HG02943 (cell line): ENCODE data around the gene CYP51A1.
A peak's percentile ranks its signal among the peaks of the same experiment; 100 is the strongest.
"Not testable (repeated sequence)": the region's sequence is repeated elsewhere in the genome, so short reads cannot be mapped to it uniquely, and the experiment has no call there.

Source experiments
- ATAC-seq: cut with Tn5 transposase; IDR thresholded peaks from one replicate; pipeline ENCODE4 v1.9.1; 2021; ENCODE audit warnings: mild to moderate bottlenecking, low read depth, moderate library complexity; ENCODE audit not compliant: unreplicated experiment

The CYP51A1 gene

DNA sequence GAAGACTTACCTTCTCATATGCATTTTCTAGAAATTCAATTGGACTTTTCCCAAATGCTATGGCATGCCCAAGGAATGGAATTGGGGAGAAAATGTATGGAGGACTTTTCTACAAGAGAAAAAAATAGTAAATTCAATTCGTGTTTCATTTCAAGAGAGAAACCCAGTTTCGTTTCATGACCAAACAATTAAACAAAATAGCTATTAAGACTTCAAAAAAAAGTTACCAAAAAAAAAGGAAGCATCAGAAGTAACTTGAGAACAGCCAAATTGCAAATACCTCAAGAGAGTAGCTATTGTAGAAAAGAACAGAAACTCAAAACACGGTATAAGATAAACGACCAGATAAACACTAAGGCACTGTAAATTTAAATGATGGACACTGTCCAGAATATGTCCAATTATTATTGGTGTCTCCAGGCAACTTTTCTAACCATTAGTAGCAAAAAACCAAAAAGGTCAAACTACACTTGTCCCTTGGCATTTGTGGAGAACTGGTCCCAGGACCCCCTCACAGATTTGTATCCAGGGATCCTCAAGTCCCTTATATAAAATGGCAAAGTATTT, 2.4 kb downstream of the CYP51A1 start:
- no peak for ATAC-seq

DNA sequence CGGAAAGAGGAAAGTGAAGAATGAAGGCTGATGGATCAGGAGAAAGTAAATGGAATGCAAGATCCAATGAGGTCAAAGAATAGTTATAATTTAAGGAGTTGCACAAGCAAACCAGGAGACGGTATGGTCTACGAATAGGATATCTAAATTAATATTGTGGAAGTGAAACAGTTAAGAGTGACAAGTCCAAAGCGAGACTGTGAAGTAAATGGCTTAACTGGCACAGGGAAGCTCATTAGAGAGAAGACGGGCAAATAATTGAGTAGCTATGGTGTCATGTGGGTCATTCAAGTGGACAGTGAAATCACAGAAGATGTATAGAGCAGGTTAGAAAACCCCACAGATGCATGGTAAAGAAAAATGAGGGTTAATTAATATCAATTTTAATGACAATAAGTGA, 3.2 kb downstream of the CYP51A1 start:
- no peak for ATAC-seq

DNA sequence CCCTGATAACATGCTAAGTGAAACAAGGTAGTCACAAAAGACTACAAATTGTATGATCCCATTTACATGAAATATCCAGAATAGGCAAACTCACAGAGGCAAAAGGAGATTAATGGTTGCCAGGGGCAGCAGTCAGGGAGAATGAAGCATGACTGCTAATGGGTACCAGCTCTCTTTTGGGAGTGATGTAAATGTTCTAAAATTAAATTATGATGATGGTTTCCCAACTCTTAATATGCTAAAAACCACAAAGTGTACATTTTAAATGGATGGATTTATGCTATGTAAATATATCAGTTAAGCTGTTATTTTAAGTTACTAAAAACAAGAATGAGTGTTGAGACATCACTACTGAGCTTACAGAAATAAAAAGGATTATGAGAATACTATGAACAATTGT, 12.6 kb downstream of the CYP51A1 start:
- ATAC-seq, result no peak

DNA sequence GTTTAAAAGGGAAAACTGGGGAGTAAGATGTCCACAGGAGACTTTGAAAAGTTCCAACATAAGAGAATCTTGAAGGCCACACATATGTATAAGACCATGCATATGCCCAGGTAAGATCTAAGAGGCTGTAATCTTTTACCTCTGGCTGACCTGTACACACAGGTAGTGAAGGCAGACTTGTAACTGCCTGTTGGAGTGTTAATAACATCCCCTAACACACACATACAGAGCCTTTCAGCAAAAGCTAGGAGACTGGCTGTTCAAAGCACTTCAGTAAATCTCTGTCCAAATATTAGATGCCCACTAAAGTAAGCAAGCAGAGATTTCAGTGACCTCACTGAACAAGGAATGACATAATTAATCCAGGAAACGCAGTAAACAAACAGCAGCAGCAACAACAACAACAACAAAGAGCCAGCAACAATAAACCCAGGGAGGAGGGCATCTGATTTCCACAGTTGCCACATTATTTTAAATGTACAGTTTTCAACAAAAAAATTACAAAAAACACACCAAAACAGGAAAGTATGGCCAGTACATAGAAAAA, 15.0 kb downstream of the CYP51A1 start:
- no peak for ATAC-seq

DNA sequence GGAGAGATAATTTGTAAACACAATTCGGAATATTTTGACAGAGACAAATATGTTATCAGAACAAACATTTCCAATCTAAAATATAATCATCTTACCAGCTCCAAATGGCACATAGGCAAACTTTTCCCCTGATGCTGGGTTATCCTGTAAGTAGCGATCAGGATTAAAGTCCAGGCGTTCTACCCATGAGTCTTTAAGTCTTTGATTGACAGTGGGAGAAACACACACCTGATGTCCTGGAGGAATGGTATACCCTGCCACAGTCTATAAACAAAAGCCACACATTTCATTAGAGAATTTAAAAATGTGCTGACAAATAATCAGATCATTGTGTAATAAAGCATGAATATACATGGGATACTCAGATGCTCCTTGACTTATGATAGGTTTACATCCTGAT, 17.3 kb downstream of the CYP51A1 start:
- no peak for ATAC-seq

DNA sequence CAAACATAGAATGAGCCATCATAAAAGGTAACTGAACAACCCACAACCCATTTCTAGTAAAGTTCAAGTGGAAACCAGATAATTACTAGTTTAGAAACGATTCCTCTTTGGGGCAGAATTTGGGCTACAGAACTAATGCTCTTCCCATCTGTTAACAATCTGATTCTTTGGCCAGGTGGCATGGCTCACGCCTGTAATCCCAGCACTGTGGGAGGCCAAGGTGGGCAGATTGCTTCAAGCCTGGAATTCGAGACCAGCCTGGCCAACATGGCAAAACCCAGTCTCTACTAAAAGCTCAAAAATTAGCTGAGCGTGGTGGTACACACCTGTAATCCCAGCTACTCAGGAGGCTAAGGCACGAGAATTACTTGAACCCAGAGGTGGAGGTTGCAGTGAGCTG, 18.5 kb downstream of the CYP51A1 start:
- ATAC-seq, result no peak

DNA sequence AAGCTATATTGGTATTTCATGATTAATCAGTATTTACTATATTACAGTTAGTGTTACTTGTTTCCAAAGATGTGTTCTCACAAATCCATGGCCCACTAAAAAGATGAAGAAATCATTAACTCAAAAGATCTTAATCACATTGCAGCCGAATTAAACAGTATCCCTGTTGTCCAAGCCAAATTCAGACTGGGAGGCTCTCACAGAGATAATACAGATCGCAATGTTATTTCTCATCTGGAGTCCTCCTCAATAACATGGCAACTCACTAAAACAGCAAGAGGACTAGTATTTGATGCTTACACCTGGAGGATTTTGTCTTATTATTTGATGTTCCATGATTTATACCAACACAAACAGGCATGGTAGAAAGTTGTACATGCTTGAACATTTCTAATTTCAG, 23.4 kb downstream of the CYP51A1 start:
- no peak for ATAC-seq

DNA sequence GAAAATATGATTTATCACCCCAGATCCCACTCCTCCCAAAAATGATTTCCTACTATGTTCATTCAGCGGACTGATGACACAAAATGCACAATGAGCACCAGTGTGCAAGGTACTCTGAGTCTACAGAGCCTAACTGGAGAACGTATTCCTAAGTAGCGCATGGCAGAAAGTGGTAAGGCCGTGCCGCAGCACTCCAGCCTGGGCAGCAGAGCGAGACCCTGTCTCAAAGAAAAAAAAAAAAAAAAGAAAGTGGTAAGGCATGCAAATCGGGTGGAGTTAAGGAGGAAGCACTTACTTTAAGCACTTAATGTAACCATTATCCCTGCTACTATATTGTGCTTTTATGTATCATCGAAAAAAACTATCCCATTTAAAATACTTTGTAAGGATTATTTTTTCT, 25.5 kb downstream of the CYP51A1 start:
- no peak for ATAC-seq

DNA sequence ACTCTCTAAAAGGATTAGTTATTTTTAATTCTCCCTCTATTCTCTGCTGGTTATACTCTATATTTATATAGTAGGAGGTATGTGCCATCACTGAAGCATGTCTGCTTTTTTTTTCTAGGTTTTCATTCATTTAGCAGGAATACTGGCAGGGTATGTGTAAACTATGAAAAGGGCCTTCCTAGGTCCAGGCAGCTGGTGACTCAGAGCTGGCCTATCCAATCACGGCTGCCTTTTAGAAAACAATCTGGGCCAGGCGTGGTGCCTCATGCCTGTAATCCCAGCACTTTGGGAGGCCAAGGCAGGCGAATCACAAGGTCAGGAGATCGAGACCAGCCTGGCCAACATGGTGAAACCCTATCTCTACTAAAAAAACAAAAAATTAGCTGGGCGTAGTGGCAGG, 31.4 kb downstream of the CYP51A1 start:
- ATAC-seq, result not testable (repeated sequence)

DNA sequence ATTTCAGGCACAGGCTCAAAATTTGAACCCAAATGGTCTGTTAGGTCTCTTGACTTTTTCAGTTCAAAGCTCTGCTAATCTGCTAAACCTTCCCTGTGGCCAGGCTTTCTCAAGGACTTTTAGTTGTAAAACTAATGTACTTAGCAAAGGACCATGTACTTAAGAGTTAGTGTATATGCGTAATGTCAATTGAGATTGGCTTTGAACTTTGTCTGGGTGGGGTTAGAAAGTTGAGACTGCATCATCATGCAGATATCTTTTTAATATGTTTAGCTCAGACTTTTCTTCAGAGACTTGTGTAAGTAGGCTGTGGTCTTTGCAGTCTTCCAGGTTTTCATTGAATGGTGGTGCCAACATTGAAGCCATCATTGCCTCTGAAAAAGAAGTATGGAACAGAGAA, 33.7 kb downstream of the CYP51A1 start:
- ATAC-seq, result no peak

DNA sequence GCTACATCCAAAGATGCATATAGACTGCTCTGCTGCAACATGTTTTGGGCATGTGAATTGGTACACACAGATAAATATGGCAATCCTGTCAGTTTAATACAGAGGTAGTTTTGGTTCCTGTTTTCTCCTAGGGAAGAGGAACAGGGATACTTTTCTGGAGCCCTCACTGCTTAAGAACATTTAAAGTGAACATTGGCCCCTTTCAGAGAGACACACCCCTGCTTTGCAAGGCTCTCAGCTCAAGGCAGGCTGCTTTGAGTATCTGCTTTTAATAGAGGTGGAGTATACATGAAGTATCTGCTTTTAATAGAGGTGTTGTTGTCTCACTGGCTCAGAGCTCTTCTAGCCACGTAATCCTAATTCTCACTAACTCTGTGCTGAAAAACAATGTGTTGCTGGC, 38.9 kb downstream of the CYP51A1 start:
- no peak for ATAC-seq

DNA sequence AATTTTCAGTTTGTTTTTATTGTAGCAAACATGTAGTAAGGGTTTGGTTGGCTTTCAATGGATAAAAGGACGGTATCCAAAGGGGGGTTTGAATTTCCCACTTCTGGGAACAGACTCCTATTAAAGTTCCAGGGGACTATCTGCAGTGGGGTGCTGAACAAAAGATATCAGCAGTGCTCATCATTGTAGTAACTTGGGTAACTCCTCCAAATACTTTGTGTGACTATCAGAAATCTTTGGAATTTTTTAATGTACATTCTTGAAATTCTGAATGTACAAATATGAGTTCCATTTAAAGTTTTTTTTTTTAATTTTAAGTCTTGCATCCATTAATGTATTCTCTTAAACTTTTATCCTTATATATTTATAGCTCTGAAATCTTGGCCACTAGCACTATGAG, 42.1 kb downstream of the CYP51A1 start:
- no peak for ATAC-seq

DNA sequence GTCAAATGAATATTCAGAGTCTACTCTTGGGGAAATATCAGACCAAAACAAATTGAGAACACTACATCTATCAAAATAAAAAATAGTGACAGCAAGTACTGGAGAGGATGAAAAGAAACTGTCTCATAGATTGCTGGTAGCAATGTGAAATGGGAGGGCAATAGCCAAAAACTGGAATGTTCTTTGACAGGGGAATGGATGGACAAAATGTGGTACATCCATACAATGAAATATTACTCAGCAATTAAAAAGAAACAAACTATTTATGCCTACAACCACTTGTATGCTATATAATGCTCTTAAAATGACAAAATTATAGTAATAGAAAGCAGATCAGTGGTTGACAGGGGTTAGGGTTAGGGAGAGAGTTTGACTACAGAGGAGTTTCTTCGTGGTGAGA, 46.0 kb downstream of the CYP51A1 start:
- no peak for ATAC-seq

DNA sequence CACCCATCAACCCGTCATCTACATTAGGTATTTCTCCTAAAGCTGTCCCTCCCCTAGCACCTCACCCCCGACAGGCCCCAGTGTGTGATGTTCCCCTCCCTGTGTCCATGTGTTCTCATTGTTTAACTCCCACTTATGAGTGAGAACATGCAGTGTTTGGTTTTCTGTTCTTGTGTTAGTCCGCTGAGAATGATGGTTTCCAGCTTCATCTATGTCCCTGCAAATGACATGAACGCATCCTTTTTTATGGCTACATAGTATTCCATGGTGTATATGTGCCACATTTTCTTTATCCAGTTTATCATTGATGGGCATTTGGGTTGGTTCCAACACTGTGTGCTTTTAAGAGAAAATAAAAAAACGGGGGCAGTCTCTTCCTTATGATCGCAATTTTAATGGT, 50.4 kb downstream of the CYP51A1 start:
- ATAC-seq, result not testable (repeated sequence)

DNA sequence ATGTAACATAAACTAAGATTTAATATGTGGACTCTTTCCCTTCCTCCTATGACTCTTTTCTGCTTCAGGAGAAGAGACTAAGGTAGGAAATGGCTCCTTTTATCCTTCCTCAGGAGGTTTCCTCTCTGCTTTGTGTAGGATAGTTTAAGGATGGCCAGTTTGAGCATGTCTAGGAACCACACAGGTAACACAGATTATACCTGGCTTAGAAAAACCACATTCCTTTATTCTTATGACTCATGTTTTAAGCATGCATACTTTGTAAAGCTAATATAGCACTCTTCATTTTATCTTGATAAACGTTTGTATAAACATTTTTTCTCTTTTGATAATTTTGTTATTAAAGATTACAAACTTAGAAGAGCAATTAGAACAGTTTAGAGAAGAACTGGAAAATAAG, 57.8 kb downstream of the CYP51A1 start:
- no peak for ATAC-seq

DNA sequence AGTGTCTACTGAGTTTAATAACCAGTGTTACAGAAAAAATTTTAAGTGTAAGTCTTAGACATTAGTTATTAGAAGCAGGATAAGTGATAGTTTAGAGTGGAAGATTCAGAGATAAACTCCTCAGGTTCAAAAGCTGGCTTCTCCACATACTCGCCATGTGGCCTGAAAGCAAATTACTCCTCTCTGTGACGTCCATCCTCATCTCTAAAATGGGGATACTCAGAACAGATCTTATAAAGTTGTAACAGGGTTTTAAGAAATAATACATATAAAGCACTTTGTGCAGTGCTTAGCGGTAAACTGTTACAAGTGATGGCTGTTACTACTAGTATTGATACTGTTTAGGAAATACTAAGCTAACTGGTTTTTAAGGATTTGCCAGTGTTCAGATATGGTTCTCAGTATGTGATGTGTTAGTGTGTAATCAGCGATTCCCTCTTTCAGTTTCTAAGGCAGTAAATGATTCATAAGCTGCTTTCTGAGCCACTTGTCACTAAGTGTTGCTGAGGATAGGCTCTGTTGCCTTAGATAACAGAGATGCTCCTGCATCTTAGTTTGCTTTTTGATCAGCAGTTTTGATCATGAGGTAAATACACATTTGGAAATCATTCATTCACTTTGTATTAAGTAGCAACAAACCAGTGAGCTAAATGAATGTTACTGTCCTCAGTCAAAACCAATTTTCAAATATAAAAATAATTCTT, 58.7 kb downstream of the CYP51A1 start:
- ATAC-seq, result peak; percentile 86

DNA sequence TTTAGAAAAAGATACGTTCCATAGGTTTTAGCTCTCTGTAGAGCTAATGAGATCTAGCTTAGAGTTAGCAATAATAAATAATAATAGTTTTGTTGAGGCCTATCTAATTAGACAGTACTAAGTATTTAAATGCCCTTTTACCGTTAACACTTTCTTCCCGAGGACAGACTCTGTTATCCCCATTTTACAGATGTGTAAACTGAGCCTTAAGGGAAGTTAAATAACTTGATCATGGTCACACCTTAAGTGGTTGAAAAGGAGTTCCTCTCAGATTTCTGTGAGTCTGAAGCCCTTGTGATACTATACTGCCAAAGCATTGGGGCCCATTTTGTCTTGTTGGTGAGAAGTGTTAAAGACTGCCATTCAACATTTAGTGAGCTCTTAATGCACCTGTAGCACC, 61.6 kb downstream of the CYP51A1 start:
- ATAC-seq, result no peak

DNA sequence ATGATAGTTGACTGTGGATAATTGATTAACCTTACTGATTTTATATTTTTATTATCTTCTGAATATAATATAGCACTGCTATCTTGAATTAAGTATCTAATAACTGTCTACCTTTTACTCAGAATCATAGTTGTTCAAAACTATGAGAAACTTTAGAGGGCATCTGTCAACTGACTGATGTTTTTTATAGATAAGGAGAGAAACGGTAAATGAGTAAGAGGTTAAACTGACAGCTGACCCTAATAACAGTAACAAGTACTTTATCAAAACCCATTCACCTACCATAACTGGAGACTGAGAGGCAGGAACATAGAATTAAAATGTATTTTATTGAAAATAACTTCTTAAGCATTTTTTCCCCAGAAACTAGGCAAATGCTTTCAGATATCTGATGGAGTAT, 62.2 kb downstream of the CYP51A1 start:
- no peak for ATAC-seq

DNA sequence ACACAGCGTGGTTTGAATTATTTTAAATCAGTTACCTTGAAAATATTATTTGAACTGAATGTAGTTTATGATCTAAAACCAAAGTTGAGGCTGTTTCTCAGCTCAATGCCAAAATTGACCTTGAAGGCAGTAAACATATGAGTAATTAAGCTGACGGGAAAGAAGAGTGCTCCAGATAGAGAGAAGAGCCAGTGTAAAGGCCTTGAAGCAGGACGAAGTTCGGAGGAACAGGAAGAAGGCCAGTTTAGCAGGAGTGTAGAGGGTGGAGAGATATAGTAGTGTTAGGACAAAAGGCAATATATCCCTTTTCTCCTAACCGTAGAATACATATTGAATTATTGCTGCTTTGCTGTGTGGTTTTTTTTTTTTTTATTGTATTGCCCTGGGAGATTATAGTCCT, 63.2 kb downstream of the CYP51A1 start:
- no peak for ATAC-seq

DNA sequence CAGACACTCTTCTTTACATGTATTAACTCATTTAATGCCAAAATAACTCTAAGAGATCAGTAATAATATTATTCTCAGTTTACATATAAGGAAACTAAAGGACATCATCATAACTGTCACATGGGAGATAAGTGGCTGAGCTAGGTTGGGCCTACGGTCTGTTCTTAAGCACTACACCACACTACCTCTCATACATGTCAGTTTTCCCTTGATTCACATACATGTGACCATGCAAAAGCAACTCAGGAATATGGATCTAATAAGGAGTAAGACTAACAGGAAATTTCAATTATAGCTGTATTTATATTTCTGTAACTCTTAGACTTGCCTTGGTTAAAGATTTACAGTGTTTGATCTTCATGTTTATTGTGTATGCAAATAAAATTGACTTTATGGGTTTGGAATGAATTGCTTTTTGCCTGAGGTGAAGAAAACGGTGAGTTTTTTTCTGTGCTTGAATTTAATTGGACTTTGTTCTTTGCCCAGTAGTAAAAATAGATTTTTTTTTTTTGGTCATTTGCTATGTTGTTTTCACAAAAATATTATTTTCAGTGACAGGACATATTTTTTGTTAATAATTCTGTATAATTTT, 69.7 kb downstream of the CYP51A1 start:
- no peak for ATAC-seq
